ENCODE data around the gene ISYNA1. TPM values are rescaled to one million over a fixed set of nuclear protein-coding genes. Genes with fewer than 3 reads are reported as not detected.
A peak's percentile ranks its signal among the peaks of the same experiment; 100 is the strongest.

Gene ISYNA1
- total and polyA plus RNA-seq, 12 donors, result 3.2 to 313 (median 78.7) TPM

DNA sequence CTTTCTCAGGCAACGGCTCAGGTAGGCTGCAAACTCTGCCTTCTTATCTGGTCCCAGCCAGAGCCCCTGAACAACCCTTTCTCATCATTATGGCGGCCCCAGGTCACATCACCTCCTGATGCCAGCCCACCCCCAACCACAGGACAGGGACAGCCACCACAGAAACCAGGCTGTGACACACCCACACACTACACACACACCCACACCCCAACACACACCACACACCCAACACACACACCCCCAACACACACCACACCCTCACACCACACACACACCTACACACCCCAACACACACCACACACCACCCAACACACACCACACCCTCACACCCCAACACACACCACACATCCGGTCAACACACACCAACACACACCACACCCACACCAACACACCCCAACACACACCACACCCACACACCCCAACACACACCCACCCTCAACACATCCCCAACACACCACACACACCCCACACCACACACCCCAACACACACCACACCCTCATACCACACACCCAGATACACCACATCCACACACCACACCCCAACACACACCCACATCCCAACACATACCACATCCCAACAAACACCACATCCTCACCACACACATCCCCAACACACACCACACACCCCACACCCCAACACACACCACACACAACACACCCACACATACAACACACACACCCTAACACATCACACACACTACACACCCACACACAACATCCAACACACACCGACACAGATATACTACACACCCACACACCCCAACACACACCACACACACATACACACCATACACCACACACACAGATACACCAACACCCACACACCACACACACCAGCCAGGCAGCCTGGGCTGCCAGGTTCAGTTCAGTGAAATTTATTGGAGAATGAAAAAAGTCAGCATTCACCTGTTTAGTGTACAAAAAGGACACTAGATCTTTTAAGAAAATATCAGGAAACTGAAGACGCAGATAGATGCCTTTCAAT lies 4.2 kb upstream of the ISYNA1 start:
- intact Hi-C loops (cut with DNase I), result loop anchor here in 1 of 2 donors (10.0 kb wide), 1 partner anchor 233 kb away; no protein-coding TSS in a partner anchor
- peaks cover 0 to 37% of the 10 kb centered on the region in 2 donors for H3K36me3 ChIP-seq (replicated peaks in 1 of 2)
- H3K4me3 ChIP-seq, result no peak overlapping the region
- 71 to 88% (median 85%) methylated on average over 4 to 5 of the region's 5 CpGs for WGBS, 4 donors
- no peaks in the 10 kb centered on the region for H3K9me3 ChIP-seq (replicated peaks in 1 of 3)
- peak in 1 of 7 donors; percentile 35 for DNase-seq
- no peaks in the 10 kb centered on the region for H3K27me3 ChIP-seq
- no peak overlapping the region for H3K27ac ChIP-seq
- TF ChIP-seq POLR2A (IDR thresholded peaks at IDR 0.05), result no peak
- TF ChIP-seq, protein P1, sequence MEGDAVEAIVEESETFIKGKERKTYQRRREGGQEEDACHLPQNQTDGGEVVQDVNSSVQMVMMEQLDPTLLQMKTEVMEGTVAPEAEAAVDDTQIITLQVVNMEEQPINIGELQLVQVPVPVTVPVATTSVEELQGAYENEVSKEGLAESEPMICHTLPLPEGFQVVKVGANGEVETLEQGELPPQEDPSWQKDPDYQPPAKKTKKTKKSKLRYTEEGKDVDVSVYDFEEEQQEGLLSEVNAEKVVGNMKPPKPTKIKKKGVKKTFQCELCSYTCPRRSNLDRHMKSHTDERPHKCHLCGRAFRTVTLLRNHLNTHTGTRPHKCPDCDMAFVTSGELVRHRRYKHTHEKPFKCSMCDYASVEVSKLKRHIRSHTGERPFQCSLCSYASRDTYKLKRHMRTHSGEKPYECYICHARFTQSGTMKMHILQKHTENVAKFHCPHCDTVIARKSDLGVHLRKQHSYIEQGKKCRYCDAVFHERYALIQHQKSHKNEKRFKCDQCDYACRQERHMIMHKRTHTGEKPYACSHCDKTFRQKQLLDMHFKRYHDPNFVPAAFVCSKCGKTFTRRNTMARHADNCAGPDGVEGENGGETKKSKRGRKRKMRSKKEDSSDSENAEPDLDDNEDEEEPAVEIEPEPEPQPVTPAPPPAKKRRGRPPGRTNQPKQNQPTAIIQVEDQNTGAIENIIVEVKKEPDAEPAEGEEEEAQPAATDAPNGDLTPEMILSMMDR (IDR thresholded peaks at IDR 0.05), result no peak
- H3K4me1 ChIP-seq (replicated peaks in 1 of 2), result peaks cover 21 to 23% of the 10 kb centered on the region in 2 donors

- DNase-seq, result peak in 2 of 7 donors; percentile 4 to 35
- Histone ChIP-seq H3K36me3 (replicated peaks in 1 of 2) (peaks cover 0 to 27% of the 10 kb centered on the region in 2 donors), H3K27ac (peak overlapping the region in 1 of 5 donors; percentile 38), H3K27me3 (no peaks in the 10 kb centered on the region), H3K4me3 (no peak overlapping the region), H3K4me1 (replicated peaks in 1 of 2) (peaks cover 25 to 29% of the 10 kb centered on the region in 2 donors), H3K9me3 (replicated peaks in 1 of 3) (no peaks in the 10 kb centered on the region)
- TF ChIP-seq POLR2A (IDR thresholded peaks at IDR 0.05), result no peak
- TF ChIP-seq, protein P1 (IDR thresholded peaks at IDR 0.05), result no peak
- intact Hi-C loops (cut with DNase I), result loop anchor here in 1 of 2 donors (10.0 kb wide), 1 partner anchor 234 kb away; no protein-coding TSS in a partner anchor
- WGBS, 4 donors, result 66 to 78% (median 75%) methylated on average over 10 to 23 of the region's 23 CpGs
These were observed 3.2 kb upstream of the ISYNA1 start for GRCh38 chr19:18440936-18441803.

- Histone ChIP-seq H3K4me3 (no peak overlapping the region), H3K9me3 (replicated peaks in 1 of 3) (no peaks in the 10 kb centered on the region), H3K27ac (peak overlapping the region in 1 of 5 donors; percentile 38), H3K27me3 (no peaks in the 10 kb centered on the region), H3K36me3 (replicated peaks in 1 of 2) (peaks cover 0 to 20% of the 10 kb centered on the region in 2 donors), H3K4me1 (replicated peaks in 1 of 2) (peaks cover 25 to 29% of the 10 kb centered on the region in 2 donors)
- 46 to 63% (median 54%) methylated on average over 8 to 11 of the region's 11 CpGs for WGBS, 4 donors
- intact Hi-C loops (cut with DNase I), result loop anchor here in 1 of 2 donors (10.0 kb wide), 1 partner anchor 234 kb away; no protein-coding TSS in a partner anchor
- peak in 5 of 7 donors; percentile 39 to 73 (median 51) for DNase-seq
- TF ChIP-seq, protein P1 (IDR thresholded peaks at IDR 0.05), result peak in 3 of 6 experiments; percentile 18 to 37 (median 24)
- no peak for TF ChIP-seq POLR2A (IDR thresholded peaks at IDR 0.05)
These were observed 2.5 kb upstream of the ISYNA1 start for GRCh38 chr19:18440415-18440877.

Data from adrenal gland (tissue), 12 donors.